ENCODE measurements around the gene CCDC124.

Gene CCDC124

GRCh38 chr19:17977488-17977887, 44.7 kb downstream of the CCDC124 start:
- ATAC-seq (ENCODE audit: insufficient read depth, low read depth) (no peak), DNase-seq (no peak)
- Histone ChIP-seq H3K27me3 (ENCODE audit: insufficient read depth, low read length, poor library complexity) (no peaks in the 10 kb centered on the region), H3K4me2 (ENCODE audit: insufficient read depth, low read length) (no peak overlapping the region), H3K27ac (ENCODE audit: low read length) (no peak overlapping the region), H3K36me3 (ENCODE audit: insufficient read depth, low read length) (no peaks in the 10 kb centered on the region), H3K9me3 (ENCODE audit: insufficient read depth, low read length, severe bottlenecking) (no peaks in the 10 kb centered on the region), H3K4me1 (ENCODE audit: insufficient read depth, low read length) (no peaks in the 10 kb centered on the region), H2AFZ (ENCODE audit: low read depth, low read length) (no peak overlapping the region), H3K4me3 (ENCODE audit: low read depth in 1 of 2, low read length in 2 of 2) (no peak overlapping the region), H3K79me2 (ENCODE audit: insufficient read depth, low read length) (no peaks in the 10 kb centered on the region), H3K9ac (ENCODE audit: low read depth, low read length) (no peak overlapping the region), H4K20me1 (ENCODE audit: insufficient read depth, low read length) (no peaks in the 10 kb centered on the region)
- TF ChIP-seq, protein P1, sequence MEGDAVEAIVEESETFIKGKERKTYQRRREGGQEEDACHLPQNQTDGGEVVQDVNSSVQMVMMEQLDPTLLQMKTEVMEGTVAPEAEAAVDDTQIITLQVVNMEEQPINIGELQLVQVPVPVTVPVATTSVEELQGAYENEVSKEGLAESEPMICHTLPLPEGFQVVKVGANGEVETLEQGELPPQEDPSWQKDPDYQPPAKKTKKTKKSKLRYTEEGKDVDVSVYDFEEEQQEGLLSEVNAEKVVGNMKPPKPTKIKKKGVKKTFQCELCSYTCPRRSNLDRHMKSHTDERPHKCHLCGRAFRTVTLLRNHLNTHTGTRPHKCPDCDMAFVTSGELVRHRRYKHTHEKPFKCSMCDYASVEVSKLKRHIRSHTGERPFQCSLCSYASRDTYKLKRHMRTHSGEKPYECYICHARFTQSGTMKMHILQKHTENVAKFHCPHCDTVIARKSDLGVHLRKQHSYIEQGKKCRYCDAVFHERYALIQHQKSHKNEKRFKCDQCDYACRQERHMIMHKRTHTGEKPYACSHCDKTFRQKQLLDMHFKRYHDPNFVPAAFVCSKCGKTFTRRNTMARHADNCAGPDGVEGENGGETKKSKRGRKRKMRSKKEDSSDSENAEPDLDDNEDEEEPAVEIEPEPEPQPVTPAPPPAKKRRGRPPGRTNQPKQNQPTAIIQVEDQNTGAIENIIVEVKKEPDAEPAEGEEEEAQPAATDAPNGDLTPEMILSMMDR (IDR thresholded peaks at IDR 0.05; ENCODE audit: borderline replicate concordance, extremely low read depth, low read length, poor library complexity, severe bottlenecking): no peak
- no peak for TF ChIP-seq EZH2 (IDR thresholded peaks at IDR 0.05; ENCODE audit: borderline replicate concordance, low read depth, low read length, severe bottlenecking)

GRCh38 chr19:17981611-17982010, 48.8 kb downstream of the CCDC124 start:
- no peak overlapping the region for H3K9ac ChIP-seq (ENCODE audit: low read depth, low read length)
- no peaks in the 10 kb centered on the region for H4K20me1 ChIP-seq (ENCODE audit: insufficient read depth, low read length)
- H2AFZ ChIP-seq (ENCODE audit: low read depth, low read length): no peak overlapping the region
- H3K4me1 ChIP-seq (ENCODE audit: insufficient read depth, low read length): no peaks in the 10 kb centered on the region
- ATAC-seq (ENCODE audit: insufficient read depth, low read depth): no peak
- no peaks in the 10 kb centered on the region for H3K79me2 ChIP-seq (ENCODE audit: insufficient read depth, low read length)
- no peak for DNase-seq
- H3K36me3 ChIP-seq (ENCODE audit: insufficient read depth, low read length): no peaks in the 10 kb centered on the region
- TF ChIP-seq EZH2 (IDR thresholded peaks at IDR 0.05; ENCODE audit: borderline replicate concordance, low read depth, low read length, severe bottlenecking): no peak
- TF ChIP-seq, protein P1 (IDR thresholded peaks at IDR 0.05; ENCODE audit: borderline replicate concordance, extremely low read depth, low read length, poor library complexity, severe bottlenecking): no peak
- H3K27ac ChIP-seq (ENCODE audit: low read length): no peak overlapping the region
- H3K27me3 ChIP-seq (ENCODE audit: insufficient read depth, low read length, poor library complexity): no peaks in the 10 kb centered on the region
- H3K4me2 ChIP-seq (ENCODE audit: insufficient read depth, low read length): no peak overlapping the region
- H3K4me3 ChIP-seq (ENCODE audit: low read depth in 1 of 2, low read length in 2 of 2): no peak overlapping the region
- no peaks in the 10 kb centered on the region for H3K9me3 ChIP-seq (ENCODE audit: insufficient read depth, low read length, severe bottlenecking)

DNA sequence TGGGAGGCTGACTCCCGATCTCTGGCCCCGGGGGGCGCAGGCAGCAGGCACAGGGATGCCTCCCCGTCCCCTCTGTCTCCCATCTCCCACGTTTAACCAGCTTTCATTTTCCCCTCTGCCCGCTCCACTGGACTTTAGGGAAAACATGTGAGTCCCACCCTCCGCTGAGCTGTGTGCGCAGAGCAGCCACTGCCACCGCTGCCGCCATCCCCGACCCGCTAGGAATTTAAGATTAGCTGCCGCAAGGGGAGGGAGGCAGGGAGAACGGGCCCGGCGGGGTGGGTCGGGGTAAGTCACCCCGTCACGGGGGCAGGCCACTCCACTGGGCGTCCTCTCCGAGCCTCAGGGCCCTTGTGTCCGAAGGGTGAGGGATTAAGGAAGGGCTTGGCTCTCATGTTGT, 49.6 kb downstream of the CCDC124 start:
- H3K4me3 ChIP-seq (ENCODE audit: low read depth in 1 of 2, low read length in 2 of 2): no peak overlapping the region
- no peak overlapping the region for H3K4me2 ChIP-seq (ENCODE audit: insufficient read depth, low read length)
- H3K79me2 ChIP-seq (ENCODE audit: insufficient read depth, low read length): no peaks in the 10 kb centered on the region
- DNase-seq (no peak), ATAC-seq (ENCODE audit: insufficient read depth, low read depth) (no peak)
- no peak overlapping the region for H3K9ac ChIP-seq (ENCODE audit: low read depth, low read length)
- no peak overlapping the region for H2AFZ ChIP-seq (ENCODE audit: low read depth, low read length)
- H3K4me1 ChIP-seq (ENCODE audit: insufficient read depth, low read length): no peaks in the 10 kb centered on the region
- no peaks in the 10 kb centered on the region for H3K36me3 ChIP-seq (ENCODE audit: insufficient read depth, low read length)
- H3K9me3 ChIP-seq (ENCODE audit: insufficient read depth, low read length, severe bottlenecking): no peaks in the 10 kb centered on the region
- H3K27ac ChIP-seq (ENCODE audit: low read length): no peak overlapping the region
- no peaks in the 10 kb centered on the region for H3K27me3 ChIP-seq (ENCODE audit: insufficient read depth, low read length, poor library complexity)
- TF ChIP-seq, protein P1 (IDR thresholded peaks at IDR 0.05; ENCODE audit: borderline replicate concordance, extremely low read depth, low read length, poor library complexity, severe bottlenecking): no peak
- TF ChIP-seq EZH2 (IDR thresholded peaks at IDR 0.05; ENCODE audit: borderline replicate concordance, low read depth, low read length, severe bottlenecking): no peak
- H4K20me1 ChIP-seq (ENCODE audit: insufficient read depth, low read length): no peaks in the 10 kb centered on the region
